Naive thymus-derived CD4-positive, alpha-beta T cell (primary cell): Measurements from ENCODE around the gene CEBPE. TPM values are rescaled to one million over a fixed set of nuclear protein-coding genes. Genes with fewer than 3 reads are reported as not detected.
A peak's percentile ranks its signal among the peaks of the same experiment; 100 is the strongest.

Experiments
- ATAC-seq: fragments of 150-1000 bp; cut with Tn5 transposase; 2 replicates; pipeline ENCODE4 v1.10.0; 2021; ENCODE audit warnings: mild to moderate bottlenecking, moderate library complexity
- CTCF ChIA-PET: fragments of 350-600 bp; sonication (Branson Sonifier 250); formaldehyde crosslinking; loops from one replicate; lab custom pipeline; 2021; ENCODE audit warnings: antibody characterized with exemption; lab: Charles Lee
- POLR2A ChIA-PET: fragments of 350-600 bp; sonication (Branson Sonifier 250); formaldehyde crosslinking; loops from one replicate; lab custom pipeline; 2021; ENCODE audit warnings: antibody characterized with exemption, inconsistent platforms; lab: Charles Lee
- DNase-seq, 9 donors: peaks; one replicate each; pipeline versions ENCODE4 v3.0.0 to v3.0.0-alpha.2; 2020 to 2022; ENCODE audit warnings: mixed read lengths in 1 of 9
- H3K27ac ChIP-seq: one replicate; pipeline ENCODE4 v1.7.0; 2013; ENCODE audit warnings: mild to moderate bottlenecking, low read depth, low read length, moderate library complexity
- H3K27me3 ChIP-seq, 2 donors: one replicate each; pipeline ENCODE4 v1.7.0; 2013; ENCODE audit warnings: low read length in 2 of 2, mild to moderate bottlenecking in 2 of 2, moderate library complexity in 2 of 2; ENCODE audit not compliant: control insufficient read depth in 2 of 2, insufficient read depth in 2 of 2
- H3K36me3 ChIP-seq, 3 experiments: 1 replicate in 2 of 3; 2 replicates in 1 of 3; pipeline ENCODE4 v1.7.0; 2013; ENCODE audit warnings: low read length in 3 of 3, mild to moderate bottlenecking in 3 of 3, moderate library complexity in 1 of 3; ENCODE audit not compliant: insufficient read depth in 3 of 3, control insufficient read depth in 2 of 3
- H3K4me1 ChIP-seq, 2 donors: one replicate each; pipeline ENCODE4 v1.7.0; 2013; ENCODE audit warnings: low read length in 2 of 2, mild to moderate bottlenecking in 2 of 2, moderate library complexity in 1 of 2; ENCODE audit not compliant: control insufficient read depth in 2 of 2, insufficient read depth in 2 of 2
- H3K4me3 ChIP-seq: 2 replicates; pipeline ENCODE4 v1.7.0; 2013; ENCODE audit warnings: mild to moderate bottlenecking, low read length
- H3K9me3 ChIP-seq, 3 experiments: 1 replicate in 2 of 3; 2 replicates in 1 of 3; pipeline ENCODE4 v1.7.0; 2013; ENCODE audit warnings: low read length in 3 of 3; ENCODE audit not compliant: control insufficient read depth in 2 of 3
- H3K27ac Mint-ChIP-seq, 9 donors: one replicate each; pipeline ENCODE4 v1.8.0; 2020 to 2022; ENCODE audit warnings: mixed read lengths in 9 of 9, mild to moderate bottlenecking in 8 of 9, moderate library complexity in 5 of 9, inconsistent platforms in 2 of 9
- H3K27me3 Mint-ChIP-seq, 5 donors: one replicate each; pipeline ENCODE4 v1.8.0; 2021 to 2022; ENCODE audit warnings: mixed read lengths in 5 of 5, mild to moderate bottlenecking in 1 of 5
- H3K36me3 Mint-ChIP-seq, 5 donors: one replicate each; pipeline ENCODE4 v1.8.0; 2020 to 2022; ENCODE audit warnings: mixed read lengths in 5 of 5, mild to moderate bottlenecking in 3 of 5, inconsistent platforms in 1 of 5
- H3K4me1 Mint-ChIP-seq, 7 donors: one replicate each; pipeline ENCODE4 v1.8.0; 2020 to 2022; ENCODE audit warnings: mixed read lengths in 7 of 7, mild to moderate bottlenecking in 3 of 7, inconsistent platforms in 1 of 7
- H3K4me3 Mint-ChIP-seq, 10 donors: one replicate each; pipeline ENCODE4 v1.8.0; 2020 to 2022; ENCODE audit warnings: mild to moderate bottlenecking in 10 of 10, mixed read lengths in 10 of 10, moderate library complexity in 6 of 10, inconsistent platforms in 2 of 10
- H3K9me3 Mint-ChIP-seq, 11 donors: one replicate each; pipeline ENCODE4 v1.8.0; 2020 to 2022; ENCODE audit warnings: mixed read lengths in 11 of 11, mild to moderate bottlenecking in 4 of 11, inconsistent platforms in 1 of 11, moderate library complexity in 1 of 11
- intact Hi-C, 2 donors: fragments of 100-400 bp; cut with micrococcal nuclease; formaldehyde crosslinking; loops; one replicate each; pipeline ENCODE4 v1.15.1; 2023
- polyA plus RNA-seq, 2 donors: library from polyadenylated mRNA; unstranded; fragments of 300-500 nt; fragmentation: Illumina TruSeq; gene quantifications; one replicate each; pipeline ENCODE4 v1.2.3, GENCODE V29; 2021
- total RNA-seq, 6 experiments: library from RNA in 5 of 6; stranded (reverse) in 5 of 6; gene quantifications; 1 replicate in 5 of 6; 2 replicates in 1 of 6; pipeline ENCODE4 v1.2.3 and lab custom pipeline; 2021 to 2026

The CEBPE gene
- total and polyA plus RNA-seq, 7 experiments from 2014 or later: 0.19 to 1.7 (median 0.65) TPM

GRCh38 chr14:23126548-23127278 is 7.7 kb upstream of the CEBPE start:
- Histone ChIP-seq H3K27me3 (no peaks in the 10 kb centered on the region), H3K36me3 (no peaks in the 10 kb centered on the region), H3K27ac (no peak overlapping the region), H3K9me3 (no peaks in the 10 kb centered on the region), H3K4me3 (no peak overlapping the region), H3K4me1 (no peaks in the 10 kb centered on the region)
- H3K27ac Mint-ChIP-seq: peak overlapping the region in 1 of 9 donors; percentile 16
- ATAC-seq (no peak), DNase-seq (no peak)
- peaks cover 0 to 2% (median 0%) of the 10 kb centered on the region in 11 donors for H3K9me3 Mint-ChIP-seq
- CTCF ChIA-PET: interaction anchor here (9.6 kb wide), 1 partner anchor 59 kb away, joined by 250 read pairs; the partner anchor contains the start of gene SLC7A8
- peaks cover 0 to 9% (median 6%) of the 10 kb centered on the region in 7 donors for H3K4me1 Mint-ChIP-seq
- intact Hi-C loops: no loop called here
- no peak overlapping the region for H3K4me3 Mint-ChIP-seq
- peaks cover 0 to 16% (median 0%) of the 10 kb centered on the region in 5 donors for H3K27me3 Mint-ChIP-seq
- POLR2A ChIA-PET: interaction anchor here (0.6 to 1.1 kb wide), 2 partner anchors 9 to 194 kb away, joined by 3 read pairs; no protein-coding TSS in a partner anchor
- peaks cover 0 to 4% (median 0%) of the 10 kb centered on the region in 5 donors for H3K36me3 Mint-ChIP-seq

- Mint-ChIP-seq H3K27ac (peak overlapping the region in 1 of 9 donors; percentile 5), H3K27me3 (peaks cover 0 to 16% (median 0%) of the 10 kb centered on the region in 5 donors), H3K9me3 (peaks cover 0 to 2% (median 0%) of the 10 kb centered on the region in 11 donors), H3K4me1 (peaks cover 7 to 14% (median 12%) of the 10 kb centered on the region in 7 donors), H3K36me3 (peaks cover 0 to under 1% (median 0%) of the 10 kb centered on the region in 5 donors), H3K4me3 (no peak overlapping the region)
- ChIA-PET CTCF (interaction anchor here (9.6 kb wide), 1 partner anchor 59 kb away, joined by 250 read pairs; the partner anchor contains the start of gene SLC7A8), POLR2A (interaction anchor here (0.5 to 0.6 kb wide), 2 partner anchors 10 to 196 kb away, joined by 3 read pairs; no protein-coding TSS in a partner anchor)
- intact Hi-C loops: no loop called here
- no peaks in the 10 kb centered on the region for H3K27me3 ChIP-seq
- H3K4me3 ChIP-seq: no peak overlapping the region
- DNase-seq (no peak), ATAC-seq (no peak)
- H3K36me3 ChIP-seq: no peaks in the 10 kb centered on the region
- no peaks in the 10 kb centered on the region for H3K9me3 ChIP-seq
- no peak overlapping the region for H3K27ac ChIP-seq
- H3K4me1 ChIP-seq: peaks cover 4 to 6% of the 10 kb centered on the region in 2 donors
Measured at GRCh38 chr14:23125933-23126524, 7.0 kb upstream of the CEBPE start.

- H3K27ac ChIP-seq: no peak overlapping the region
- no peak for ATAC-seq
- ChIA-PET CTCF (interaction anchor here (0.5 to 9.6 kb wide), 2 partner anchors 60 to 167 kb away, joined by 3 to 250 read pairs; partner anchors contain the start of gene SLC7A8), POLR2A (interaction anchor here (0.7 to 1.1 kb wide), 2 partner anchors 19 to 61 kb away, joined by 3 to 4 read pairs; no protein-coding TSS in a partner anchor)
- H3K4me1 Mint-ChIP-seq: peaks cover 15 to 24% (median 23%) of the 10 kb centered on the region in 7 donors
- H3K27me3 ChIP-seq: no peaks in the 10 kb centered on the region
- H3K4me1 ChIP-seq: peaks cover 14 to 16% of the 10 kb centered on the region in 2 donors
- H3K4me3 Mint-ChIP-seq: no peak overlapping the region
- peak overlapping the region in 1 of 9 donors; percentile 49 for H3K27ac Mint-ChIP-seq
- H3K9me3 Mint-ChIP-seq: peaks cover 0 to 2% (median 0%) of the 10 kb centered on the region in 11 donors
- H3K36me3 ChIP-seq: no peaks in the 10 kb centered on the region
- no peak overlapping the region for H3K4me3 ChIP-seq
- intact Hi-C loops: no loop called here
- no peak for DNase-seq
- H3K9me3 ChIP-seq: no peaks in the 10 kb centered on the region
- peaks cover 0 to 8% (median 0%) of the 10 kb centered on the region in 5 donors for H3K27me3 Mint-ChIP-seq
- no peaks in the 10 kb centered on the region for H3K36me3 Mint-ChIP-seq
Measured at GRCh38 chr14:23125011-23125410, 6.0 kb upstream of the CEBPE start.

GRCh38 chr14:23124337-23124954 is 5.4 kb upstream of the CEBPE start:
- Mint-ChIP-seq H3K4me3 (no peak overlapping the region), H3K36me3 (no peaks in the 10 kb centered on the region), H3K9me3 (peaks cover 0 to 2% (median 0%) of the 10 kb centered on the region in 11 donors), H3K27me3 (peaks cover 0 to 8% (median 0%) of the 10 kb centered on the region in 5 donors), H3K4me1 (peaks cover 21 to 30% (median 28%) of the 10 kb centered on the region in 7 donors), H3K27ac (peak overlapping the region in 2 of 9 donors; percentile 11 to 21)
- Histone ChIP-seq H3K4me3 (no peak overlapping the region), H3K27ac (no peak overlapping the region), H3K4me1 (peaks cover 17 to 22% of the 10 kb centered on the region in 2 donors), H3K36me3 (no peaks in the 10 kb centered on the region), H3K27me3 (no peaks in the 10 kb centered on the region), H3K9me3 (no peaks in the 10 kb centered on the region)
- CTCF ChIA-PET: interaction anchor here (0.5 to 9.6 kb wide), 3 partner anchors 52 to 168 kb away, joined by 3 to 250 read pairs (median 4); partner anchors contain the start of gene SLC7A8
- intact Hi-C loops: no loop called here
- DNase-seq (no peak), ATAC-seq (no peak)
- POLR2A ChIA-PET: interaction anchor here (1.1 kb wide), 1 partner anchor 18 kb away, joined by 4 read pairs; no protein-coding TSS in a partner anchor

- peaks cover 21 to 32% of the 10 kb centered on the region in 2 donors for H3K4me1 ChIP-seq
- Mint-ChIP-seq H3K4me1 (peaks cover 26 to 39% (median 35%) of the 10 kb centered on the region in 7 donors), H3K4me3 (no peak overlapping the region), H3K9me3 (peaks cover 0 to 2% (median 0%) of the 10 kb centered on the region in 11 donors), H3K27ac (peak overlapping the region in 1 of 9 donors; percentile 36), H3K27me3 (peaks cover 0 to 5% (median 0%) of the 10 kb centered on the region in 5 donors), H3K36me3 (no peaks in the 10 kb centered on the region)
- DNase-seq: no peak
- no peak for ATAC-seq
- H3K4me3 ChIP-seq: no peak overlapping the region
- H3K27ac ChIP-seq: no peak overlapping the region
- ChIA-PET POLR2A (no interaction called here), CTCF (interaction anchor here (2.1 to 9.6 kb wide), 2 partner anchors 29 to 62 kb away, joined by 5 to 250 read pairs; partner anchors contain the start of gene SLC7A8)
- H3K9me3 ChIP-seq: no peaks in the 10 kb centered on the region
- intact Hi-C loops: no loop called here
- H3K36me3 ChIP-seq: no peaks in the 10 kb centered on the region
- no peaks in the 10 kb centered on the region for H3K27me3 ChIP-seq
Measured at GRCh38 chr14:23123419-23123818, 4.4 kb upstream of the CEBPE start.

- no peaks in the 10 kb centered on the region for H3K9me3 ChIP-seq
- no peak overlapping the region for H3K4me3 ChIP-seq
- ChIA-PET POLR2A (interaction anchor here (1.4 to 6.3 kb wide), 4 partner anchors 26 to 199 kb away, joined by 5 to 75 read pairs (median 32); partner anchors contain the start of genes ACIN1, C14orf119, PABPN1 and SLC7A8), CTCF (interaction anchor here (0.8 to 9.6 kb wide), 6 partner anchors 8 to 63 kb away, joined by 3 to 250 read pairs (median 4); partner anchors contain the start of genes ACIN1, C14orf119 and SLC7A8)
- no peaks in the 10 kb centered on the region for H3K36me3 ChIP-seq
- H3K36me3 Mint-ChIP-seq: no peaks in the 10 kb centered on the region
- DNase-seq: no peak
- H3K4me1 ChIP-seq: peaks cover 21 to 41% of the 10 kb centered on the region in 2 donors
- H3K9me3 Mint-ChIP-seq: peaks cover 0 to 2% (median 0%) of the 10 kb centered on the region in 11 donors
- H3K4me3 Mint-ChIP-seq: peak overlapping the region in 3 of 10 donors; percentile 20 to 72 (median 66)
- peaks cover 0 to 5% (median 0%) of the 10 kb centered on the region in 5 donors for H3K27me3 Mint-ChIP-seq
- peak overlapping the region in 3 of 9 donors; percentile 22 to 47 (median 40) for H3K27ac Mint-ChIP-seq
- no peak for ATAC-seq
- no peak overlapping the region for H3K27ac ChIP-seq
- H3K27me3 ChIP-seq: no peaks in the 10 kb centered on the region
- intact Hi-C loops: no loop called here
- H3K4me1 Mint-ChIP-seq: peaks cover 26 to 52% (median 46%) of the 10 kb centered on the region in 7 donors
Measured at GRCh38 chr14:23122086-23122485, 3.0 kb upstream of the CEBPE start.
